GM12875 (cell line): ENCODE results near the gene F5.

ENCODE experiments used
- H3K4me3 ChIP-seq: one replicate; pipeline ENCODE4 v1.5.1; 2011; ENCODE audit warnings: low read depth, low read length, control low read depth
- CTCF ChIP-seq: IDR thresholded peaks from 2 replicates; pipeline ENCODE4 v1.5.1; 2011; ENCODE audit warnings: low read depth, mild to moderate bottlenecking, control low read depth, inconsistent platforms, low read length, moderate library complexity, borderline replicate concordance; ENCODE audit not compliant: insufficient read depth

Gene F5

GRCh38 chr1:169494343-169494742 lies 91.9 kb downstream of the F5 start:
- H3K4me3 ChIP-seq = no peak overlapping the region
- no peak for TF ChIP-seq CTCF

DNA sequence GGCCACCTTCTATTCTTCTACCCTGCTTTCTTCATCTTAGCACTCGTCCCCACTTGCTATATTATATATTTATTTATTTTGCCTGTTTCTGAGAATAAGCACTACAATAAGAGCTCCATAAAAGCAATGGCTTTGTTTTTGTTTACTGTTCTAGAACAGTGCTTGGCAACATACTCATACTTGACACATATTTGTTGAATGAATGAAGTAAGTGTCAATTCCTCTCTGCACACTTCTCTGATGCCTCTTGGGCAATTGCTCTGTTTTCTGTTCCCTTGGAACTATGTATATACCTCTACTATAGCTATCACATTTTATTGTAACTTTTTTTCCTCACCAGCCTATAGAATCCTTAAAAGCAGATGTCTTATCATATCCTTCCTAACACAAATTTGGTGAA lies 93.0 kb downstream of the F5 start:
- H3K4me3 ChIP-seq = no peak overlapping the region
- TF ChIP-seq CTCF = no peak

DNA sequence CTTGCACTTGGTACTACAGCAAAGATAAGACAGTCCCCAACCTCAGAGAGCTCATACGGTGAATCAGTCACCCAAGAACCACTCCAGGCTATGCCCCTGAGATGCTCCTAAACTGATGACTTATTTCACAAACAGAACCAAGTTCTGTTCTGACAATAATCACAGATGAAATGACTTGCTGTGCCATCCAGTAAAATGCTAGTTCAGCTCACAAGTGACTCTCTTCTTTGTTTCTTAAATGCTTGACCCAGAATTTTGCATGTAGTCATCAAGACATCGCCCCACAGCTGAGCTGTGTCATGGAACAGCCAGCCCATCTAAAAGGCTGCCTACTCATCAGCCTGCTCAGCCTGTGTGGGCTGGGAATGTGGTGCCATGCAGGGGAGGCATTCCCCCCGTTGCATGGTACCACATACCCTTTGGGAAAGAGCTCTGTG lies 94.4 kb downstream of the F5 start:
- no peak overlapping the region for H3K4me3 ChIP-seq
- TF ChIP-seq CTCF = no peak

DNA sequence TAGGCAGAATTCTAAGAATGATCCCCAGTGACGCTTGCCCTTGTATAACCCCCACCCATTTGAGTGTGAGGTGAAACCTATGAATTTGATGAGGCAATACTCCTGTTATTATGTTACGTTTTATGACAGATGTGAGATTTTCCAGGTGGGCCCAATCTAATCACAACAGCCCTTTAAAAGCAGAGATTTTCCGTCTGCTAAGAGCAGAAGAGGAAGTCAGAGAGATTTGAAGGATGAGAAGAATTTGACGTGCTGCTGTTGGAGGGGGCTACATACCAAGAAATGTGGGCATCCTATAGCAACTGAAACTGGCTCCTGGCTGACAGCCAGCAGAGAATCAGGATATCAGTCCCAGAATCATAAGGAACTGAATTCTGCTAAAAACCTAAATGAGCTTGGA lies 98.1 kb downstream of the F5 start:
- TF ChIP-seq CTCF = no peak
- no peak overlapping the region for H3K4me3 ChIP-seq

GRCh38 chr1:169487561-169487960 lies 98.7 kb downstream of the F5 start:
- TF ChIP-seq CTCF = no peak
- H3K4me3 ChIP-seq = no peak overlapping the region

- H3K4me3 ChIP-seq = no peak overlapping the region
- no peak for TF ChIP-seq CTCF
Measured at GRCh38 chr1:169487133-169487532, 99.1 kb downstream of the F5 start.

DNA sequence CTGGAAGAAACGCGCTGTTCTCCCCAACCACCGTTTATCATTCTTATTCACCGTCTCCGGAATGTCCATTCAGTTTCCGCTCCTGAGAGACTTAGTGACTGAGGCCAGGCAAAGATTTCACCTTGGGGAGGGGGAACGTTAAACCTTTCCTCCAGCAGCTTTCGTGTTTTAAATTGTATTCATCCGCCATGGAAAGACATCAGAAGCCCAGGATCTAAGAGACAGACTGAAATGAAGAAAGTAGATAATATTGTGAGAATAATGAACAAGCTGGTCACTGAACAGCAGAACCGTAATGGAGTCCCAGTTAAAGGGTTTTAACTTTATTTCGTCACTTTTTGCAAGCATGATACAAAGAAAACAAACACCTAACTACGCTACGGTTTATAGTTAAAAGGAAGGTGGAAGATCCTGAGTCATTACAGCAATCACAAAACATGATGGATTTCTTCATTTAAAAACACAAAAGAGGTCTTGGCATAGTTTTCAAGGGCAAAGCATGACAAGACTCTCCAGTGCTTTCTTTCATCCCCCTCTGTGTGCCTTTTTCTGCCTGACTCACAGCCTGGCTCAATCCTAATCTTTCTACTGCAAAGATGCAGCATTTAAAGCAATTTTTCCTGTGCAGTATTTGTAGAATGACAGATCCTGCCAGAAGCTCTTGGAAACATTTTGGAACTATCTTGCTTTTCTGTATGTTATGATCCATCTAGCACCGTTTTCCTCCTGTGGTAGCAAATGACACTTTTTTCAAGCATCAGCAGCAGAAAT lies 99.8 kb downstream of the F5 start:
- peak overlapping the region; percentile 77 for H3K4me3 ChIP-seq
- TF ChIP-seq CTCF = no peak
